ENCODE data around the gene ABCA13.

Gene ABCA13

GRCh38 chr7:48505466-48505865 is 334.2 kb downstream of the ABCA13 start:
- TF ChIP-seq, protein P1, sequence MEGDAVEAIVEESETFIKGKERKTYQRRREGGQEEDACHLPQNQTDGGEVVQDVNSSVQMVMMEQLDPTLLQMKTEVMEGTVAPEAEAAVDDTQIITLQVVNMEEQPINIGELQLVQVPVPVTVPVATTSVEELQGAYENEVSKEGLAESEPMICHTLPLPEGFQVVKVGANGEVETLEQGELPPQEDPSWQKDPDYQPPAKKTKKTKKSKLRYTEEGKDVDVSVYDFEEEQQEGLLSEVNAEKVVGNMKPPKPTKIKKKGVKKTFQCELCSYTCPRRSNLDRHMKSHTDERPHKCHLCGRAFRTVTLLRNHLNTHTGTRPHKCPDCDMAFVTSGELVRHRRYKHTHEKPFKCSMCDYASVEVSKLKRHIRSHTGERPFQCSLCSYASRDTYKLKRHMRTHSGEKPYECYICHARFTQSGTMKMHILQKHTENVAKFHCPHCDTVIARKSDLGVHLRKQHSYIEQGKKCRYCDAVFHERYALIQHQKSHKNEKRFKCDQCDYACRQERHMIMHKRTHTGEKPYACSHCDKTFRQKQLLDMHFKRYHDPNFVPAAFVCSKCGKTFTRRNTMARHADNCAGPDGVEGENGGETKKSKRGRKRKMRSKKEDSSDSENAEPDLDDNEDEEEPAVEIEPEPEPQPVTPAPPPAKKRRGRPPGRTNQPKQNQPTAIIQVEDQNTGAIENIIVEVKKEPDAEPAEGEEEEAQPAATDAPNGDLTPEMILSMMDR (IDR thresholded peaks at IDR 0.05; ENCODE audit: low read depth, low read length) = no peak
- H3K27ac ChIP-seq = no peak overlapping the region
- H3K27me3 ChIP-seq (ENCODE audit: insufficient read depth, low read depth, severe bottlenecking) = no peaks in the 10 kb centered on the region
- no peaks in the 10 kb centered on the region for H3K9me3 ChIP-seq (ENCODE audit: severe bottlenecking)
- no peak for DNase-seq
- no peaks in the 10 kb centered on the region for H3K36me3 ChIP-seq
- no peak overlapping the region for H3K4me3 ChIP-seq (ENCODE audit: low read depth, low read length)

- no peak overlapping the region for H3K27ac ChIP-seq
- no peak overlapping the region for H3K4me3 ChIP-seq (ENCODE audit: low read depth, low read length)
- H3K36me3 ChIP-seq = no peaks in the 10 kb centered on the region
- no peak for DNase-seq
- no peaks in the 10 kb centered on the region for H3K27me3 ChIP-seq (ENCODE audit: insufficient read depth, low read depth, severe bottlenecking)
- no peaks in the 10 kb centered on the region for H3K9me3 ChIP-seq (ENCODE audit: severe bottlenecking)
- TF ChIP-seq, protein P1 (IDR thresholded peaks at IDR 0.05; ENCODE audit: low read depth, low read length) = no peak
These were observed 335.3 kb downstream of the ABCA13 start for GRCh38 chr7:48506569-48506968.

- no peaks in the 10 kb centered on the region for H3K27me3 ChIP-seq (ENCODE audit: insufficient read depth, low read depth, severe bottlenecking)
- no peak overlapping the region for H3K27ac ChIP-seq
- TF ChIP-seq, protein P1 (IDR thresholded peaks at IDR 0.05; ENCODE audit: low read depth, low read length) = no peak
- peak; percentile 46 for DNase-seq
- no peaks in the 10 kb centered on the region for H3K9me3 ChIP-seq (ENCODE audit: severe bottlenecking)
- H3K4me3 ChIP-seq (ENCODE audit: low read depth, low read length) = peak overlapping the region; percentile 28
- no peaks in the 10 kb centered on the region for H3K36me3 ChIP-seq
These were observed 339.8 kb downstream of the ABCA13 start for GRCh38 chr7:48511080-48511479.

DNA sequence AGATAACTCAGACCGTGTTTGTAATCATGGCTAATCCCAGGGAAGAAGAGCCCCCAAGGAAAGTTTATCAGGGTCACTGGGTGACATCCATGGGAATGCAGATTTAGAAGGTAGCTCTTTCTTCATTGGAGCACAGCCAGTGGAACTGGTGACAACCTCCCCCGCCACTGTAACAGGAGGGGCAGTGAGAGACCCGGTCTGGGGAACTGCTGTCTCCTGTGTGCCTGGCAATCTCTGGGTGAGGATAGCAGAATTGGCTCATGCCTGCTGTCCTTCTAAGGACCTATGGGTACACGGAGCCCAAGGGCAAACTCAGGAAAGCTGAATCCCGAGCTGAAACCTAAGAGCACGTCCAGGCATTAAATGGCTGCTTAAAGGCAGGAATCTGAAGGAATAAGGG is 341.6 kb downstream of the ABCA13 start:
- H3K9me3 ChIP-seq (ENCODE audit: severe bottlenecking) = no peaks in the 10 kb centered on the region
- DNase-seq = no peak
- no peak overlapping the region for H3K27ac ChIP-seq
- no peaks in the 10 kb centered on the region for H3K36me3 ChIP-seq
- TF ChIP-seq, protein P1 (IDR thresholded peaks at IDR 0.05; ENCODE audit: low read depth, low read length) = no peak
- no peak overlapping the region for H3K4me3 ChIP-seq (ENCODE audit: low read depth, low read length)
- H3K27me3 ChIP-seq (ENCODE audit: insufficient read depth, low read depth, severe bottlenecking) = no peaks in the 10 kb centered on the region

GRCh38 chr7:48515171-48515570 is 343.9 kb downstream of the ABCA13 start:
- TF ChIP-seq, protein P1 (IDR thresholded peaks at IDR 0.05; ENCODE audit: low read depth, low read length) = no peak
- DNase-seq = no peak
- Histone ChIP-seq H3K9me3 (ENCODE audit: severe bottlenecking) (no peaks in the 10 kb centered on the region), H3K4me3 (ENCODE audit: low read depth, low read length) (no peak overlapping the region), H3K27me3 (ENCODE audit: insufficient read depth, low read depth, severe bottlenecking) (no peaks in the 10 kb centered on the region), H3K27ac (no peak overlapping the region), H3K36me3 (no peaks in the 10 kb centered on the region)

DNA sequence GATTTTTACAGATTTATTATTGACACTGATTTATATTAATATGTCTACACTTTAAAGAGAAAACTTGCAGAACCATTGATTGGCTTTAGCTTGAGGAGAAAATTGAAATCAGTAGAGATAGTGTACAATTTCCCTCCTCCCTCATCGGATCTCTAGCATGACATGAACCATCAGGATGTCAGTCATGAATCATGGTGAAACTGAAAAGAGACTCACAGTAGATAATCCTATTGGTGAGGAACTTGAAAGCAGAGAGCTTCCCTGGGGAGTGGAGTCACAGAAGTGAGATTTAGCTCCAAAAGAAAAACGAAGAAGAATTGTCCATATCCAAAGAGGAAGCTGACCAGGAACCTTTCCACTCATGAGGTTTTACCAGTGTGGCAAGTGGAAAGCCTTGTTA is 346.8 kb downstream of the ABCA13 start:
- Histone ChIP-seq H3K36me3 (no peaks in the 10 kb centered on the region), H3K9me3 (ENCODE audit: severe bottlenecking) (no peaks in the 10 kb centered on the region), H3K4me3 (ENCODE audit: low read depth, low read length) (no peak overlapping the region), H3K27ac (no peak overlapping the region), H3K27me3 (ENCODE audit: insufficient read depth, low read depth, severe bottlenecking) (no peaks in the 10 kb centered on the region)
- DNase-seq = no peak
- TF ChIP-seq, protein P1 (IDR thresholded peaks at IDR 0.05; ENCODE audit: low read depth, low read length) = no peak

Measured in WERI-Rb-1 (cell line).